A549 (cell line): Measurements from ENCODE around the gene CREBL2. TPM values are rescaled to one million over a fixed set of nuclear protein-coding genes. Genes with fewer than 3 reads are reported as not detected.

ENCODE experiments used
- ATAC-seq, 2 experiments: fragments of 200-7000 bp in 1 of 2; fragments of >200 bp in 1 of 2; cut with Nextera tagmentation in 1 of 2; cut with Tn5 transposase in 1 of 2; 3 replicates each; pipeline versions ENCODE4 v1.8.0 to v1.9.1; 2018 to 2020; ENCODE audit warnings: mild to moderate bottlenecking in 1 of 2, moderate library complexity in 1 of 2
- CTCF ChIA-PET: fragments of 300-600 bp; sonication (Branson Sonifier 250); formaldehyde crosslinking; extraction: SDS; loops from one replicate; lab custom pipeline; 2021; ENCODE audit warnings: antibody characterized with exemption, inconsistent platforms; lab: Yijun Ruan, JAX
- POLR2A ChIA-PET: fragments of 350-600 bp; formaldehyde crosslinking; extraction: SDS; loops from one replicate; lab custom pipeline; 2021; ENCODE audit warnings: antibody characterized with exemption, inconsistent platforms; lab: Yijun Ruan, JAX
- DNase-seq, 2 experiments: peaks; one replicate each; pipeline versions ENCODE4 v3.0.0 to v3.0.0-alpha.2; 2011 to 2016; ENCODE audit warnings: low read depth in 1 of 2, low spot score in 1 of 2
- FAIRE-seq: peaks from 2 replicates; lab custom pipeline; 2011; peaks lifted over from hg19 to GRCh38; lab: Jason Lieb, UNC
- H3K27ac ChIP-seq, 2 experiments: fragments of >200 bp; sonication (Bioruptor Twin); formaldehyde crosslinking; 3 replicates each; pipeline ENCODE4 v1.5.1; 2016 to 2017
- H3K4me1 ChIP-seq: fragments of >200 bp; sonication (Bioruptor Twin); formaldehyde crosslinking; 3 replicates; pipeline ENCODE4 v1.6.1; 2016
- H3K4me2 ChIP-seq: fragments of >200 bp; sonication (Bioruptor Twin); formaldehyde crosslinking; 3 replicates; pipeline ENCODE4 v1.6.1; 2016
- H3K4me3 ChIP-seq: fragments of >200 bp; sonication (Bioruptor Twin); formaldehyde crosslinking; 3 replicates; pipeline ENCODE4 v1.5.1; 2016
- H3K9me3 ChIP-seq: fragments of >200 bp; sonication (Bioruptor Twin); formaldehyde crosslinking; 3 replicates; pipeline ENCODE4 v1.6.1; 2016
- ESRRA ChIP-seq: fragments of 150-350 bp; IDR thresholded peaks from 2 replicates; pipeline ENCODE4 v1.6.1; 2014; ENCODE audit warnings: mild to moderate bottlenecking, low read length, borderline replicate concordance
- HOXA7 ChIP-seq: fragments of 250-450 bp; sonication (Bioruptor Pico); IDR thresholded peaks from 2 replicates; pipeline ENCODE4 v1.5.0; 2020; ENCODE audit warnings: mild to moderate bottlenecking, moderate library complexity
- JUN ChIP-seq, 2 experiments: fragments of >200 bp; sonication (Bioruptor Twin); formaldehyde crosslinking; IDR thresholded peaks; 2 replicates in 1 of 2; 3 replicates in 1 of 2; pipeline ENCODE4 v1.6.1; 2016 to 2017
- MAFK ChIP-seq: fragments of 450-650 bp; IDR thresholded peaks from 2 replicates; pipeline ENCODE4 v1.6.1; 2014; ENCODE audit not compliant: partially characterized antibody
- MYC ChIP-seq: IDR thresholded peaks from 2 replicates; pipeline ENCODE4 v1.6.1; 2012; ENCODE audit warnings: mild to moderate bottlenecking, inconsistent platforms, low read length, improper control_type of control experiment, borderline replicate concordance
- NR3C1 ChIP-seq: fragments of >200 bp; sonication (Bioruptor Twin); formaldehyde crosslinking; IDR thresholded peaks from 3 replicates; pipeline ENCODE4 v1.6.1; 2017
- PHF8 ChIP-seq: fragments of 200-600 bp; sonication (generic); IDR thresholded peaks from 2 replicates; pipeline ENCODE4 v1.6.1; 2016; ENCODE audit warnings: low read depth, mild to moderate bottlenecking, antibody characterized with exemption, moderate library complexity, borderline replicate concordance
- TP53 ChIP-seq: fragments of 250-450 bp; sonication (Bioruptor Pico); IDR thresholded peaks from 2 replicates; pipeline ENCODE4 v1.5.0; 2021; ENCODE audit warnings: mild to moderate bottlenecking, moderate library complexity
- WGBS: methylation state at CpG from one replicate; pipeline ENCODE4 v1.1.6; 2017; ENCODE audit errors: missing lambda C conversion rate; 5-methylcytosine and 5-hydroxymethylcytosine counted together
- polyA plus RNA-seq, 4 experiments: library from polyadenylated mRNA; depleted of rRNA in 3 of 4; stranded (reverse); fragments of >200 nt; fragmentation: RNase III in 1 of 4; extraction: RNeasy Plus Mini Kit Qiagen cat#74134 plus additional on column Dnase treatment in 1 of 4; gene quantifications; 2 replicates in 3 of 4; 3 replicates in 1 of 4; pipeline ENCODE4 v1.2.3, GENCODE V29; 2011 to 2017
- TF ChIP-seq, protein P1 (sequence below): IDR thresholded peaks from 2 replicates; pipeline ENCODE4 v1.6.1; 2012
- TF ChIP-seq, protein P2 (sequence below): fragments of 200-600 bp; sonication (generic); IDR thresholded peaks from 2 replicates; pipeline ENCODE4 v1.6.1; 2016; ENCODE audit warnings: antibody characterized with exemption, mild to moderate bottlenecking, moderate library complexity

CREBL2 gene
- polyA plus RNA-seq, 2 of the 4 experiments (the other 2 are of a cell fraction): 24.3 to 31.4 TPM

DNA sequence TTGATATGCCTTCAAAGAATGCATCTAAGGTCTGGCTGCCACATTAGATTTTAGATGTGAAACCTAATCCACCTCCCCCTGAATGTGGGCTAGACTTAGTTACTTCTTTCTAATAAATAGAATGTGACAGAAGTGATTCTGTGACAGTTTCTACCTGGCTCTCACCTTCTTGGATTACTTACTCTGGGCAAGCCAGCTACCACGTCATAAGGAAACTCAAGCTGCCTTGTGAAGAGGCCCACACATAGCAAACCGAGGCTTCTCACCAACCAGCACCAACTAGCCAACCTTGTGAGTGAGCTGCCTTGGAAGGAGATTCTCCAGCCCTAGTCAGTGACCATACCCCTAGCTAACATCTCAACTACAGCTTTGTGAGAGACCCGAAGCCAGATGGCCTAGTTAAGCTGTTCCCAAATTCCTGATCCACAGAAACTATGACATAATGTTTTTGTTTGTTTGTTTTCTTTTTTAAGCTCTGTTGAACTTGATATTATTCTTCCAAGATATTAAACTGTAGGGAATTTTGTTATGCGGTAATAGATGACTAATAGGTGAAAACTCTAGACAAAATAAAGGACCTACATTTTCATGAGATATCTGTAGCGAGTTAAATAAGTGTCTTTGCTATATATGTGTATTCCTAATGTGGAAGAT, 78.1 kb downstream of the CREBL2 start:
- CTCF ChIA-PET: interaction anchor here (1.4 kb wide), 1 partner anchor 312 kb away, joined by 4 read pairs; no protein-coding TSS in a partner anchor
- no peak overlapping the region for H3K4me2 ChIP-seq
- no peak for DNase-seq

DNA sequence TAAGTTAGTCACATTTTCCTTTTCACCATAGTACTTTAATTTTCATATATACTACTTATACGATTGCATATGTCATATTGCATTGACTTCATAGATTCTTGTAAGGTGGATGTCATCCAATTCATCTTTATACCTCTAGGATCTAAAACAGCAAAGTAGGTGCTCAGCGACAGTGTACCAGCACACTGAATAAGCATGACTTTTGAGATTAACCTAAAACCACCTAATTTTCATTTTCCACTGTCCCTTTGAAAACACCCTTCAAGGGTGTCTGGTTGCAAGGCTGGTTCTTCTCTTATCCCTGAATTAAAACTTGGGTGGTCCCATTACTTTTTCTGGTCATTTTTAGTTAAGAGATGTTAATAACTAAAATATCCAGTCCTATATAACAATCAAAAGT, 79.9 kb downstream of the CREBL2 start:
- 76% methylated on average over 2 of the region's 2 CpGs for WGBS
- DNase-seq: no peak

More for the DNA sequence above, 78.1 kb downstream of the CREBL2 start:
- FAIRE-seq (no peak), ATAC-seq (no peak)
- H3K4me1 ChIP-seq: no peaks in the 10 kb centered on the region
- POLR2A ChIA-PET: no interaction called here
- no peak overlapping the region for H3K27ac ChIP-seq
- TF ChIP-seq ESRRA: no peak
- no peaks in the 10 kb centered on the region for H3K9me3 ChIP-seq
- no peak overlapping the region for H3K4me3 ChIP-seq
- 56% methylated on average over 5 of the region's 5 CpGs for WGBS

DNA sequence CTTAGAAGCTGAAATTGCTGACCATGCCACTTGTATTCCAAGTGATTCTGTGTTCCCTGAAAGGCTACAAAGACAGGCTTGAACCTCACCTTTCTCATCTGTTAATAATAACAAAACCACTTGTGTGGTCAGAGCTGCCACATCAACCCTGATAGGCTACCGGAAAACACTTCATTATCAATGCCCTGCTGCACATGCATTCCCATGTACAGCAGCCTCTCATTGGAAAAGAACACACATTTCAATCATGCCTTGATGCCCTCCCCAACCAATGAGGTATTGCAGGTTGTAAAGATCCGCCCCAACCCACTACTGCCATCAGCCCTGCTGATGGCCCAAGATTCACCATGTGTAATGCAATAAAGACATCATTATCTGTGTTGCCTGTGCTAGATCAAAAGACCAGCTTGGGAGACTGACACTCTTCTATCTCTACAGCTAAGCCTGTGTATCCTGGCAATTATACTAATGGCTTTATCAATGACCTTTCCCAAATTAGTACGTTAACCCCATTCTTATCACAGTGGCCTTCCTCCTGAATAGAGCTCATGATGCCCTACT, 81.5 kb downstream of the CREBL2 start:
- Histone ChIP-seq H3K9me3 (no peaks in the 10 kb centered on the region), H3K4me1 (peaks cover 15% of the 10 kb centered on the region; the same call in 2 of the 3 replicates), H3K4me3 (no peak overlapping the region), H3K4me2 (no peak overlapping the region), H3K27ac (no peak overlapping the region)
- ATAC-seq: no peak
- WGBS: 88% methylated on average over 3 of the region's 3 CpGs
- no peak for TF ChIP-seq NR3C1
- peak; percentile 37 for TF ChIP-seq MAFK
- no peak for DNase-seq
- FAIRE-seq: no peak
- ChIA-PET POLR2A (no interaction called here), CTCF (interaction anchor here (0.6 to 2.0 kb wide), 4 partner anchors 11 to 316 kb away, joined by 3 to 9 read pairs (median 6); no protein-coding TSS in a partner anchor)

More for the DNA sequence above, 79.9 kb downstream of the CREBL2 start:
- TF ChIP-seq HOXA7 (CRISPR knock-in tag) (no peak), PHF8 (no peak), TP53 (CRISPR knock-in tag) (no peak), JUN (IDR thresholded peaks at IDR 0.05) (no peak), MYC (no peak)
- TF ChIP-seq, protein P1, sequence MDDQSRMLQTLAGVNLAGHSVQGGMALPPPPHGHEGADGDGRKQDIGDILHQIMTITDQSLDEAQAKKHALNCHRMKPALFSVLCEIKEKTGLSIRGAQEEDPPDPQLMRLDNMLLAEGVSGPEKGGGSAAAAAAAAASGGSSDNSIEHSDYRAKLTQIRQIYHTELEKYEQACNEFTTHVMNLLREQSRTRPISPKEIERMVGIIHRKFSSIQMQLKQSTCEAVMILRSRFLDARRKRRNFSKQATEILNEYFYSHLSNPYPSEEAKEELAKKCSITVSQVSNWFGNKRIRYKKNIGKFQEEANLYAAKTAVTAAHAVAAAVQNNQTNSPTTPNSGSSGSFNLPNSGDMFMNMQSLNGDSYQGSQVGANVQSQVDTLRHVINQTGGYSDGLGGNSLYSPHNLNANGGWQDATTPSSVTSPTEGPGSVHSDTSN: no peak
- TF ChIP-seq, protein P2, sequence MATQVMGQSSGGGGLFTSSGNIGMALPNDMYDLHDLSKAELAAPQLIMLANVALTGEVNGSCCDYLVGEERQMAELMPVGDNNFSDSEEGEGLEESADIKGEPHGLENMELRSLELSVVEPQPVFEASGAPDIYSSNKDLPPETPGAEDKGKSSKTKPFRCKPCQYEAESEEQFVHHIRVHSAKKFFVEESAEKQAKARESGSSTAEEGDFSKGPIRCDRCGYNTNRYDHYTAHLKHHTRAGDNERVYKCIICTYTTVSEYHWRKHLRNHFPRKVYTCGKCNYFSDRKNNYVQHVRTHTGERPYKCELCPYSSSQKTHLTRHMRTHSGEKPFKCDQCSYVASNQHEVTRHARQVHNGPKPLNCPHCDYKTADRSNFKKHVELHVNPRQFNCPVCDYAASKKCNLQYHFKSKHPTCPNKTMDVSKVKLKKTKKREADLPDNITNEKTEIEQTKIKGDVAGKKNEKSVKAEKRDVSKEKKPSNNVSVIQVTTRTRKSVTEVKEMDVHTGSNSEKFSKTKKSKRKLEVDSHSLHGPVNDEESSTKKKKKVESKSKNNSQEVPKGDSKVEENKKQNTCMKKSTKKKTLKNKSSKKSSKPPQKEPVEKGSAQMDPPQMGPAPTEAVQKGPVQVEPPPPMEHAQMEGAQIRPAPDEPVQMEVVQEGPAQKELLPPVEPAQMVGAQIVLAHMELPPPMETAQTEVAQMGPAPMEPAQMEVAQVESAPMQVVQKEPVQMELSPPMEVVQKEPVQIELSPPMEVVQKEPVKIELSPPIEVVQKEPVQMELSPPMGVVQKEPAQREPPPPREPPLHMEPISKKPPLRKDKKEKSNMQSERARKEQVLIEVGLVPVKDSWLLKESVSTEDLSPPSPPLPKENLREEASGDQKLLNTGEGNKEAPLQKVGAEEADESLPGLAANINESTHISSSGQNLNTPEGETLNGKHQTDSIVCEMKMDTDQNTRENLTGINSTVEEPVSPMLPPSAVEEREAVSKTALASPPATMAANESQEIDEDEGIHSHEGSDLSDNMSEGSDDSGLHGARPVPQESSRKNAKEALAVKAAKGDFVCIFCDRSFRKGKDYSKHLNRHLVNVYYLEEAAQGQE: no peak
- H3K4me2 ChIP-seq: no peak overlapping the region
- ATAC-seq (no peak), FAIRE-seq (no peak)
- POLR2A ChIA-PET: no interaction called here
- peaks cover 5% of the 10 kb centered on the region; the same call in 2 of the 3 replicates for H3K4me1 ChIP-seq
- no peak overlapping the region for H3K27ac ChIP-seq
- H3K4me3 ChIP-seq: no peak overlapping the region
- H3K9me3 ChIP-seq: no peaks in the 10 kb centered on the region
- CTCF ChIA-PET: interaction anchor here (0.8 kb wide), 1 partner anchor 71 kb away, joined by 3 read pairs; no protein-coding TSS in a partner anchor

Other genes starting within 250 kb of the CREBL2 start
- gene DUSP16, start 49.0 kb upstream of the CREBL2 start, polyA plus RNA-seq (2011; rRNA removed): 34.7 and 43.0 TPM in 2 replicates
- 13.1 to 19.0 TPM (median 18.2 TPM) in 3 replicates for gene DUSP16, start 49.0 kb upstream of the CREBL2 start, polyA plus RNA-seq (2017; fragmentation: RNase III; extraction: RNeasy Plus Mini Kit Qiagen cat#74134 plus additional on column Dnase treatment)
- 2.6 and 2.7 TPM in 2 replicates for gene GPR19, start 84.3 kb downstream of the CREBL2 start, polyA plus RNA-seq (2011; rRNA removed)
- 1.8 to 2.6 TPM (median 1.9 TPM) in 3 replicates for gene GPR19, start 84.3 kb downstream of the CREBL2 start, polyA plus RNA-seq (2017; fragmentation: RNase III; extraction: RNeasy Plus Mini Kit Qiagen cat#74134 plus additional on column Dnase treatment)
- gene CDKN1B, start 105.5 kb downstream of the CREBL2 start, polyA plus RNA-seq (2011; rRNA removed): 20.4 and 26.8 TPM in 2 replicates
- 18.0 to 20.5 TPM (median 20.3 TPM) in 3 replicates for gene CDKN1B, start 105.5 kb downstream of the CREBL2 start, polyA plus RNA-seq (2017; fragmentation: RNase III; extraction: RNeasy Plus Mini Kit Qiagen cat#74134 plus additional on column Dnase treatment)
- gene APOLD1, start 173.8 kb downstream of the CREBL2 start, polyA plus RNA-seq (2011; rRNA removed): 0.93 and 1.3 TPM in 2 replicates
- 0.42 to 0.46 TPM (median 0.44 TPM) in 3 replicates for gene APOLD1, start 173.8 kb downstream of the CREBL2 start, polyA plus RNA-seq (2017; fragmentation: RNase III; extraction: RNeasy Plus Mini Kit Qiagen cat#74134 plus additional on column Dnase treatment)
- 118 and 144 TPM in 2 replicates for gene DDX47, start 201.5 kb downstream of the CREBL2 start, polyA plus RNA-seq (2011; rRNA removed)
- 81.6 to 87.3 TPM (median 83.8 TPM) in 3 replicates for gene DDX47, start 201.5 kb downstream of the CREBL2 start, polyA plus RNA-seq (2017; fragmentation: RNase III; extraction: RNeasy Plus Mini Kit Qiagen cat#74134 plus additional on column Dnase treatment)